Measurements from ENCODE around the gene NELL2. TPM values are rescaled to one million over a fixed set of nuclear protein-coding genes. Genes with fewer than 3 reads are reported as not detected.
A peak's percentile ranks its signal among the peaks of the same experiment; 100 is the strongest.

The NELL2 gene
- polyA plus RNA-seq, 3 donors: 0.09 to 0.98 (median 0.39) TPM

- Histone ChIP-seq H3K9me3 (replicated peaks in 1 of 2; ENCODE audit: control insufficient read depth in 1 of 2, insufficient read depth in 1 of 2, low read length in 2 of 2) (no peaks in the 10 kb centered on the region), H3K4me1 (ENCODE audit: control insufficient read depth in 1 of 2, insufficient read depth in 2 of 2, low read length in 2 of 2) (no peaks in the 10 kb centered on the region), H3K4me2 (replicated peaks; ENCODE audit: extremely low read depth, low read length, poor library complexity, severe bottlenecking) (no peak overlapping the region), H3K36me3 (replicated peaks in 1 of 2; ENCODE audit: control insufficient read depth in 1 of 2, insufficient read depth in 2 of 2, low read length in 2 of 2) (no peaks in the 10 kb centered on the region), H3K9ac (ENCODE audit: insufficient read depth, low read length, poor library complexity, severe bottlenecking) (no peak overlapping the region), H3K27ac (ENCODE audit: low read depth in 1 of 2, low read length in 2 of 2) (no peak overlapping the region), H3K4me3 (replicated peaks in 1 of 3; ENCODE audit: low read depth in 2 of 3, low read length in 3 of 3) (no peak overlapping the region), H2AFZ (ENCODE audit: insufficient read depth, low read depth, low read length, poor library complexity, severe bottlenecking) (no peak overlapping the region), H3K79me2 (ENCODE audit: insufficient read depth, low read length) (no peaks in the 10 kb centered on the region), H4K20me1 (ENCODE audit: insufficient read depth, low read length) (no peaks in the 10 kb centered on the region), H3K27me3 (ENCODE audit: control insufficient read depth in 2 of 2, insufficient read depth in 2 of 2, low read length in 2 of 2) (no peaks in the 10 kb centered on the region)
- Mint-ChIP-seq H3K4me3 (no peak overlapping the region), H3K9me3 (peaks cover 0 to 4% (median 1%) of the 10 kb centered on the region in 7 donors), H3K27ac (no peak overlapping the region), H3K36me3 (no peaks in the 10 kb centered on the region), H3K4me1 (no peaks in the 10 kb centered on the region), H3K27me3 (ENCODE audit: low read depth in 3 of 3) (peaks cover 0 to 2% (median 0%) of the 10 kb centered on the region in 3 donors)
- no peak for DNase-seq
- intact Hi-C loops (cut with micrococcal nuclease): no loop called here
- WGBS (ENCODE audit: insufficient coverage): no CpG with 5 or more reads among the region's 2 CpGs
- TF ChIP-seq, protein P1, sequence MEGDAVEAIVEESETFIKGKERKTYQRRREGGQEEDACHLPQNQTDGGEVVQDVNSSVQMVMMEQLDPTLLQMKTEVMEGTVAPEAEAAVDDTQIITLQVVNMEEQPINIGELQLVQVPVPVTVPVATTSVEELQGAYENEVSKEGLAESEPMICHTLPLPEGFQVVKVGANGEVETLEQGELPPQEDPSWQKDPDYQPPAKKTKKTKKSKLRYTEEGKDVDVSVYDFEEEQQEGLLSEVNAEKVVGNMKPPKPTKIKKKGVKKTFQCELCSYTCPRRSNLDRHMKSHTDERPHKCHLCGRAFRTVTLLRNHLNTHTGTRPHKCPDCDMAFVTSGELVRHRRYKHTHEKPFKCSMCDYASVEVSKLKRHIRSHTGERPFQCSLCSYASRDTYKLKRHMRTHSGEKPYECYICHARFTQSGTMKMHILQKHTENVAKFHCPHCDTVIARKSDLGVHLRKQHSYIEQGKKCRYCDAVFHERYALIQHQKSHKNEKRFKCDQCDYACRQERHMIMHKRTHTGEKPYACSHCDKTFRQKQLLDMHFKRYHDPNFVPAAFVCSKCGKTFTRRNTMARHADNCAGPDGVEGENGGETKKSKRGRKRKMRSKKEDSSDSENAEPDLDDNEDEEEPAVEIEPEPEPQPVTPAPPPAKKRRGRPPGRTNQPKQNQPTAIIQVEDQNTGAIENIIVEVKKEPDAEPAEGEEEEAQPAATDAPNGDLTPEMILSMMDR (IDR thresholded peaks at IDR 0.05): no peak
Measured at GRCh38 chr12:44848703-44849085, 27.4 kb downstream of the NELL2 start.

DNA sequence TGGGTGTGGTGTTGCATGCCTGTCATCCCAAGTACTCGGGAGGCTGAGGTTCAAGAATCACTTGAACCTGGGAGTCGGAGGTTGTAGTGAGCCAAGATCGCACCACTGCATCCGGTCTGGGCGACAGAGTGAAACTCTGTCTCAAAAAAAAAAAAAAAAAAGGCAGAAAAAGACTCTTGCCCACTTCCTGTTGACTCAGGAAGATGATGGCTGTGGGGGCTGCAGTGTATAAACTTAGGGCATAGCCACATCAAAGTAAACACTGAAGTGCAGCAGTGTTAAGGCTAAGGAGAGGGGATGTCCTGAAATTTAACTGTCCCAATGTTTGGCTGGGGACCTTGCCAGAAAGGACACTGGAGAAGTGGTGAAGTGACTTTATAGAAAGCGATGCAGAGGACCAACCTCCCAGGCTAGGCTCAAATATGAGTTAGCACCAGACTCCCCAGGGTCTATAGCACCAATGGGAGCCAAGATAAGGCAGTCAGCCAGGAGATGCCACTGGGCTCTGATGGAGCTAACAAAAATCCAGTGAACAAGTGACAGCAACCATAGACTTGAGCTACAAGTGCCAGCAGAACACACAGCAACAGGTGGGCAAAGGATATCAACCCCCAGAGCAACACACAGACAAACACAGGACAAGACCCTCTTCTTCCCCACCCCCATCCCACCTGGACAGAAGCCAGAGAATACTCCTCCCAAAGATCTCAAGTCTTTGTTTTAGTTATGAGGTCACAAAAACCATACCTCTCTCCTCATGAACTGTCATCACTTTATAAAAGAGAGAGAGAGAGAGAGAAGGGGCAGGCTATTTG, 28.0 kb downstream of the NELL2 start:
- no peak overlapping the region for H3K27ac Mint-ChIP-seq
- Histone ChIP-seq H3K27ac (ENCODE audit: low read depth in 1 of 2, low read length in 2 of 2) (no peak overlapping the region), H3K9me3 (replicated peaks in 1 of 2; ENCODE audit: control insufficient read depth in 1 of 2, insufficient read depth in 1 of 2, low read length in 2 of 2) (no peaks in the 10 kb centered on the region), H3K4me1 (ENCODE audit: control insufficient read depth in 1 of 2, insufficient read depth in 2 of 2, low read length in 2 of 2) (no peaks in the 10 kb centered on the region), H3K4me2 (replicated peaks; ENCODE audit: extremely low read depth, low read length, poor library complexity, severe bottlenecking) (no peak overlapping the region), H2AFZ (ENCODE audit: insufficient read depth, low read depth, low read length, poor library complexity, severe bottlenecking) (no peak overlapping the region), H4K20me1 (ENCODE audit: insufficient read depth, low read length) (no peaks in the 10 kb centered on the region), H3K9ac (ENCODE audit: insufficient read depth, low read length, poor library complexity, severe bottlenecking) (no peak overlapping the region), H3K27me3 (ENCODE audit: control insufficient read depth in 2 of 2, insufficient read depth in 2 of 2, low read length in 2 of 2) (no peaks in the 10 kb centered on the region), H3K79me2 (ENCODE audit: insufficient read depth, low read length) (no peaks in the 10 kb centered on the region), H3K4me3 (replicated peaks in 1 of 3; ENCODE audit: low read depth in 2 of 3, low read length in 3 of 3) (no peak overlapping the region), H3K36me3 (replicated peaks in 1 of 2; ENCODE audit: control insufficient read depth in 1 of 2, insufficient read depth in 2 of 2, low read length in 2 of 2) (no peaks in the 10 kb centered on the region)
- no peak for DNase-seq
- intact Hi-C loops (cut with micrococcal nuclease): no loop called here
- H3K9me3 Mint-ChIP-seq: peaks cover 0 to 4% (median 1%) of the 10 kb centered on the region in 7 donors
- peaks cover 0 to 4% (median 0%) of the 10 kb centered on the region in 3 donors for H3K27me3 Mint-ChIP-seq (ENCODE audit: low read depth in 3 of 3)
- TF ChIP-seq, protein P1 (IDR thresholded peaks at IDR 0.05): no peak
- peak overlapping the region in 1 of 2 donors; percentile 0 for H3K4me3 Mint-ChIP-seq
- H3K4me1 Mint-ChIP-seq: no peaks in the 10 kb centered on the region
- WGBS (ENCODE audit: insufficient coverage): 60% methylated on average over 1 of the region's 6 CpGs
- no peaks in the 10 kb centered on the region for H3K36me3 Mint-ChIP-seq

Measured in CD14-positive monocyte (primary cell).